Keratinocyte (primary cell): Measurements from ENCODE around the gene SOX1. TPM values are rescaled to one million over a fixed set of nuclear protein-coding genes. Genes with fewer than 3 reads are reported as not detected.

ENCODE experiments used
- DNase-seq: peaks from one replicate; pipeline ENCODE4 v3.0.0-alpha.2; 2011; ENCODE audit warnings: low read depth, missing footprints, low spot score
- FAIRE-seq: peaks from 2 replicates; lab custom pipeline; 2011; peaks lifted over from hg19 to GRCh38; lab: Jason Lieb, UNC
- H2AFZ ChIP-seq: 2 replicates; pipeline ENCODE4 v1.6.0; 2012; ENCODE audit warnings: low read length, control low read depth, inconsistent platforms; ENCODE audit not compliant: control insufficient read depth
- H3K27ac ChIP-seq: 2 replicates; pipeline ENCODE4 v1.5.1; 2011; ENCODE audit warnings: low read length; ENCODE audit not compliant: control insufficient read depth, insufficient read depth
- H3K27me3 ChIP-seq: 3 replicates; pipeline ENCODE4 v1.6.0; 2011; ENCODE audit warnings: low read length; ENCODE audit not compliant: control insufficient read depth, insufficient read depth; ENCODE audit errors: extremely low read depth
- H3K36me3 ChIP-seq, 2 experiments: 2 replicates in 1 of 2; 3 replicates in 1 of 2; pipeline ENCODE4 v1.5.1; 2011; ENCODE audit warnings: low read length in 2 of 2, mild to moderate bottlenecking in 1 of 2; ENCODE audit not compliant: control insufficient read depth in 2 of 2, insufficient read depth in 2 of 2; ENCODE audit errors: extremely low read depth in 1 of 2
- H3K4me1 ChIP-seq: 3 replicates; pipeline ENCODE4 v1.5.1; 2011; ENCODE audit warnings: low read length; ENCODE audit not compliant: control insufficient read depth, insufficient read depth; ENCODE audit errors: extremely low read depth
- H3K4me2 ChIP-seq: 3 replicates; pipeline ENCODE4 v1.6.0; 2011; ENCODE audit warnings: low read depth, low read length; ENCODE audit not compliant: control insufficient read depth, insufficient read depth; ENCODE audit errors: extremely low read depth
- H3K4me3 ChIP-seq, 3 experiments: fragments of 200-600 bp in 1 of 3; sonication (generic) in 1 of 3; 2 replicates in 2 of 3; 3 replicates in 1 of 3; pipeline ENCODE4 v1.5.1; 2011 to 2016; ENCODE audit warnings: low read length in 3 of 3, mild to moderate bottlenecking in 3 of 3, control low read depth in 2 of 3, inconsistent platforms in 1 of 3, low read depth in 1 of 3, mixed read lengths in 1 of 3, mixed run types in 1 of 3, moderate library complexity in 1 of 3; ENCODE audit not compliant: control insufficient read depth in 2 of 3, insufficient read depth in 2 of 3; ENCODE audit errors: extremely low read depth in 1 of 3
- H3K79me2 ChIP-seq: 2 replicates; pipeline ENCODE4 v1.6.0; 2012; ENCODE audit warnings: low read length; ENCODE audit not compliant: control insufficient read depth, insufficient read depth
- H3K9ac ChIP-seq: 3 replicates; pipeline ENCODE4 v1.6.0; 2011; ENCODE audit warnings: low read length; ENCODE audit not compliant: control insufficient read depth, insufficient read depth; ENCODE audit errors: extremely low read depth
- H3K9me1 ChIP-seq: 3 replicates; pipeline ENCODE4 v1.6.0; 2011; ENCODE audit warnings: low read length; ENCODE audit not compliant: control insufficient read depth, insufficient read depth; ENCODE audit errors: extremely low read depth
- H3K9me3 ChIP-seq: 2 replicates; pipeline ENCODE4 v1.5.1; 2012; ENCODE audit warnings: low read depth, low read length; ENCODE audit not compliant: control insufficient read depth
- H4K20me1 ChIP-seq: 3 replicates; pipeline ENCODE4 v1.6.0; 2011; ENCODE audit warnings: low read length; ENCODE audit not compliant: control insufficient read depth, insufficient read depth; ENCODE audit errors: extremely low read depth
- CTCF ChIP-seq, 3 experiments: IDR thresholded peaks in 1 of 3; conservative IDR thresholded peaks in 1 of 3; optimal IDR thresholded peaks in 1 of 3; 2 replicates in 2 of 3; 3 replicates in 1 of 3; pipeline versions ENCODE3 to v1.5.1; 2011; ENCODE audit warnings: low read length in 3 of 3, mild to moderate bottlenecking in 3 of 3, moderate library complexity in 2 of 3, control low read depth in 1 of 3, inconsistent platforms in 1 of 3; ENCODE audit not compliant: insufficient read depth in 2 of 3; ENCODE audit errors: extremely low read depth in 1 of 3
- EZH2 ChIP-seq: IDR thresholded peaks from one replicate; pipeline ENCODE4 v1.6.1; 2012; ENCODE audit warnings: inconsistent platforms, mild to moderate bottlenecking, low read length, moderate library complexity
- dilution Hi-C: fragments of 300-500 bp; cut with MboI; formaldehyde crosslinking; loops from one replicate; pipeline ENCODE4 v1.7.0; 2020; ENCODE audit warnings: low sequenced_read_pairs; ENCODE audit not compliant: extremely low pct_ligation_motif_present
- polyA plus RNA-seq, 5 experiments: library from polyadenylated mRNA; depleted of rRNA in 3 of 5; stranded (reverse) in 3 of 5; stranded (forward) in 1 of 5; unstranded in 1 of 5; fragments of >200 nt; gene quantifications; 1 replicate in 1 of 5; 2 replicates in 3 of 5; 3 replicates in 1 of 5; pipeline versions ENCODE4 v1.2.1 to v1.2.3, GENCODE V29; 2011 to 2012; ENCODE audit warnings: missing spikeins in 2 of 5, low read depth in 1 of 5, low replicate concordance in 1 of 5

The SOX1 gene
- polyA plus RNA-seq, 1 donor (not counting 4 experiments of a cell fraction or from before 2014, with no cell fraction given) = not detected

- dilution Hi-C loops = no loop called here
- Histone ChIP-seq H2AFZ (no peak overlapping the region), H4K20me1 (no peaks in the 10 kb centered on the region), H3K27ac (no peak overlapping the region), H3K79me2 (no peaks in the 10 kb centered on the region), H3K27me3 (peaks cover 23% of the 10 kb centered on the region), H3K9ac (no peak overlapping the region), H3K9me1 (no peaks in the 10 kb centered on the region), H3K4me3 (no peak overlapping the region), H3K4me1 (no peaks in the 10 kb centered on the region), H3K9me3 (no peaks in the 10 kb centered on the region), H3K36me3 (no peaks in the 10 kb centered on the region), H3K4me2 (no peak overlapping the region)
- FAIRE-seq = no peak
- TF ChIP-seq EZH2 (no peak), CTCF (optimal IDR thresholded peaks at IDR 0.05 in 1 of 3, IDR thresholded peaks at IDR 0.05 in 1 of 3, conservative IDR thresholded peaks at IDR 0.05 in 1 of 3; ENCODE audit: extremely low read depth in 1 of 3, insufficient read depth in 2 of 3, low read length in 3 of 3) (no peak)
- no peak for DNase-seq
These were observed 43.5 kb downstream of the SOX1 start for GRCh38 chr13:112110479-112110878.

- no peaks in the 10 kb centered on the region for H4K20me1 ChIP-seq
- H3K4me2 ChIP-seq = no peak overlapping the region
- H3K9me3 ChIP-seq = peaks cover 1% of the 10 kb centered on the region
- no peak for TF ChIP-seq EZH2
- no peak for TF ChIP-seq CTCF (optimal IDR thresholded peaks at IDR 0.05 in 1 of 3, IDR thresholded peaks at IDR 0.05 in 1 of 3, conservative IDR thresholded peaks at IDR 0.05 in 1 of 3; ENCODE audit: extremely low read depth in 1 of 3, insufficient read depth in 2 of 3, low read length in 3 of 3)
- no peak overlapping the region for H2AFZ ChIP-seq
- H3K9me1 ChIP-seq = no peaks in the 10 kb centered on the region
- H3K9ac ChIP-seq = no peak overlapping the region
- H3K27me3 ChIP-seq = peaks cover 14% of the 10 kb centered on the region
- no peak overlapping the region for H3K27ac ChIP-seq
- no peaks in the 10 kb centered on the region for H3K4me1 ChIP-seq
- no peak for DNase-seq
- dilution Hi-C loops = no loop called here
- no peaks in the 10 kb centered on the region for H3K36me3 ChIP-seq
- FAIRE-seq = no peak
- no peak overlapping the region for H3K4me3 ChIP-seq
- no peaks in the 10 kb centered on the region for H3K79me2 ChIP-seq
These were observed 44.4 kb downstream of the SOX1 start for GRCh38 chr13:112111239-112111857.
